Inflammatory macrophage treated with lipopolysaccharide for 4 hours (primary cell): ENCODE results near the gene PRKN.
"Not testable (repeated sequence)": the region's sequence is repeated elsewhere in the genome, so short reads cannot be mapped to it uniquely, and the experiment has no call there.

Experiments
- DNase-seq: peaks from one replicate; pipeline ENCODE4 v3.0.0-alpha.2; 2020

Gene PRKN

DNA sequence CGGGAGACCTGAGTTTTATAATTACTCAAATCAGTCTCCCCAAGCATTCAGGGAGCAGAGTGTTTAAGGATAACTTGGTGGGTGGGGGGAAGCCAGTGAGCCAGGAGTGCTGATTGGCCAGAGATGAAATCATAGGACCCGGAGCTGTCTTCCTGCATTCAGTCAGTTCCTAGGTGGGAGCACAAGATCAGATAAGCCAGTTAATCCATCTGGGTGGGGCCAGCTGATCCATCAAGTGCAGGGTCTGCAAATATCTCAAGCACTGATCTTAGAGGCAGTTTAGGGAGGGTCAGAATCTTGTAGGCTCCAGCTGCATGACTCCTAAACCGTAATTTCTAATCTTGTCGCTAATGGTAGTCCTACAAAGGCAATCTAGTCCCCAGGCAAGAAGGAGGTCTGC lies 196.2 kb downstream of the PRKN start:
- DNase-seq = not testable (repeated sequence)

- DNase-seq = no peak
These were observed 199.0 kb downstream of the PRKN start for GRCh38 chr6:162528538-162528937.

GRCh38 chr6:162526960-162527359 lies 200.6 kb downstream of the PRKN start:
- DNase-seq = no peak

GRCh38 chr6:162525181-162525580 lies 202.4 kb downstream of the PRKN start:
- no peak for DNase-seq

- no peak for DNase-seq
These were observed 214.8 kb downstream of the PRKN start for GRCh38 chr6:162512744-162513143.

GRCh38 chr6:162497389-162497788 lies 230.2 kb downstream of the PRKN start:
- DNase-seq = no peak

DNA sequence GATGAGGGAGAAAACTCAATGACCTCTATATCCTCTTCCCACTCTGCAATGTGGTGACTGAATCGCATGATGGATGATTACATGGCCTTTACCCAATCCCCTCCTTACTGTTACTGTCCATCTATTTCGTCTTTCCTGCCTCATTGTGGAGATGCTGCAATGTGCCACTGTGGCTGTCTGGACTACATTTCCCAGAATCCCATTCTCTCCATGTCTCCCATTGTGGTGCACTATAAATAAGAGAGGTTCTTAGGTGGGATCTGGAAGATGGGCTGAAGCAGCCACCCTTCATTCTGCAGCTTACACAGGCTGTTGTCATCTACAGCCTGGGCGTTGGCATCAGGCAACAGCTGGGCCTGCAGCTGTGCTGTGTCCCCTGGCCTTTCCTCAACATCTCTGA lies 233.6 kb downstream of the PRKN start:
- DNase-seq = peak; percentile 9

DNA sequence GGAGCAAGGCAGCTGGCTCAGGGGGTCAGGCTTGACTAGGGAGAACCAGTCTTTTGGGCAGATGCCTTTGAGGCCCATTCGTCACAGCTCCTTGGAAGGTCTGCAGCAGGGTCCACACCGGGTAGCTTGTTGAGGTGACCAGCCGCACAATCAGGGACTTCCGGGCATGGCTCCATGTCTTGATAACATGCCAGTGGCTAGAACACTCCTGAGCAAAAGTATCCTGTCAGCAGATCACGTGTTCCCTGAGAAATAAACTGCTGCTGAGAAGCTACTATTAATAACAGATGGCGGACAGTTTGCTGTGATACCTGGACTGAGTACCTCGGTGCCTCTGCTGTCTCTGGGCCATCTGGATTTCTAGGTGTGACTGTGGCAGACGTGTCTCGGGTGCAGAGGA lies 235.9 kb downstream of the PRKN start:
- DNase-seq = no peak

DNA sequence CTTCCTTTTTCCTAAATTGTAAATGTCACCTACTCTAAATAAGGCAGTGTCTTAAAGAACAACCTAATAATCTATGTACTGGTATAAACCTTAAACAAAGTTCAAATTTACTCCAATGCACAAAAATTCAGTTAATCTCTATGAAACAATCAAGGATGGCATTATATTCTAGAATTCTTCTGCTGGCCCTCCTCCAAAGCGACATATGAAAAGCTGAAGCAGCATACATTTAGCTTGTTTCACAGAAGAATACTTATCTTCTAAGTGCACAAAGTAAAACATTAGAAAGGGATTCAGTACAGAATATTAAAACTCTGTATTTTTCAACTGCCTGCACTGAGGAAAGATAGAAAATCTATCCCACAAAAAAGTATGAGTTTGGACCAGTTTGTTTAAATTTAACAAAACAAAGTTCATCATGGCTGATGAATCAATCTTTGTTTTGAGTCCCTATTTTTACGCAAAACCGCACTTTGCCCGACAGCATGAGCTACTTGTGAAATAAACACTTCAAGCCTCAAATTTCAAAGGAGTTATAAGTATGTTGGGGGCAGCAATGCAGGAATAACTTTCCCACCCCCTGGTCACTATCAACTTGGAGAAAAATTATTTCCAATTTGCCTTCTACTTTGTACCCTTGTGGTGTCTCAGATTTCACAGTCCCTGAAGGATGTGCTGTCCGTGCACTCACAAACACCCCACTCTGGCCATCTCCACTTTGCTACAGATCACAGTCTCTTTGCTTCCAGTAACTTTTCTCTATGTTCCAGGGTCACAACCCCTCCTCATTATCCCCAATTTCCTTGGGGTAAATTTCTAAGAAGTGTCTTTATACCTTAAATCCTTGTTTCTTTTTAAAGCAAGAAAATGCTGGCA lies 238.2 kb downstream of the PRKN start:
- no peak for DNase-seq

GRCh38 chr6:162488444-162488843 lies 239.1 kb downstream of the PRKN start:
- no peak for DNase-seq

DNA sequence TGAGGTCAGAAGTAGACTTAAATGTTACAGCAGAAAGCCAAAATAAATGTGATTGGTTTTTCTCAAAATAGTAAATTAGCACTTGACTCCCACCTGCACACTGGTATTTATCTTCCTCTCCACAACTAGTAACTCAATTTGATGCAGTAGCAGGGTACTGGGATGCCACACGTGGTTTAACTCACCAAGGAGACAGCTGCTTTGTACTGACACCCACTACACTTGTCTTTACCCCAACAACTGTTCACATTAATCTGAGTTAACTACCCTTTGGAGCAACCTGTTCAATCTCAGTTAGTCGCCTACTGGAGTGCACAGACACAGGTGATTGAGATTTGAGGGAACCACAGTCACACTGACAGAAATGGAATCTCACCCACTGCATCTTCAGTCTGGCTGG lies 242.1 kb downstream of the PRKN start:
- DNase-seq = no peak

DNA sequence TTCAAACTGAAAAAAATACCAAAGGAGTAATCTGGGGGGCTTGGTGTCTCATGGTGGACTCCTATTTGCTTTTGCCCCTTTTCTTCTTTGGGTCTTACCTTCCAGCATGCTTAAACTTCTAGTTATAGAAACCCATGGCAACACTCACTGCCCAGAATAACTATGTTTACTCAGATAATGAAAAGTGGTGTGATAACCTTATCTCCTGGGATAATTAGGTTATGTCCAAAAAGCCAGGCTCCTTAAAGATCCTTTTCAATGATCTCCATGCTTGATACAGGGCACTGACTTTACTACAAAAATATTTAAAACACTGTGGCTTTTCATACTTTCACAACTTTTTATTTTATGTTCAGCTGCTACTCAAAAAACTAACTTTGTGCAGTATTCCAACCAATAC lies 245.6 kb downstream of the PRKN start:
- DNase-seq = no peak

DNA sequence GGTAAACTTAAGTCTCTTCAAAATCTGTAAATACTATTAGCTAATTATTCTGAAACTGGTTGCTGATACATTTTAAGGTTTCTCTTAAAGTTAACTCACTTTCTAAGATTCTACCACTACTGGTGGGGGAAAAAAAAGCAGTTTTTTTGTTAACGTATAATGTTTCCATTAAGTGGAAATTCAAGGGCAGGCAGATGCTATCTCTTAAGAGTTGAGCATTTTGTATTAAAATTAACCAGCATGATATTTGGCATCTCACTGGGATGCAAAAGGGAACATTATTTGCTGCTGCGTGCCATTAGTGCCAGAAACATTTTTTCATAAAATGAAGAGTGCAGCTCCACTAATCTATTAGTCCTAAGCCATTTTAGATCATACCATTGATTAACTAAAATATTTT lies 246.2 kb downstream of the PRKN start:
- no peak for DNase-seq

DNA sequence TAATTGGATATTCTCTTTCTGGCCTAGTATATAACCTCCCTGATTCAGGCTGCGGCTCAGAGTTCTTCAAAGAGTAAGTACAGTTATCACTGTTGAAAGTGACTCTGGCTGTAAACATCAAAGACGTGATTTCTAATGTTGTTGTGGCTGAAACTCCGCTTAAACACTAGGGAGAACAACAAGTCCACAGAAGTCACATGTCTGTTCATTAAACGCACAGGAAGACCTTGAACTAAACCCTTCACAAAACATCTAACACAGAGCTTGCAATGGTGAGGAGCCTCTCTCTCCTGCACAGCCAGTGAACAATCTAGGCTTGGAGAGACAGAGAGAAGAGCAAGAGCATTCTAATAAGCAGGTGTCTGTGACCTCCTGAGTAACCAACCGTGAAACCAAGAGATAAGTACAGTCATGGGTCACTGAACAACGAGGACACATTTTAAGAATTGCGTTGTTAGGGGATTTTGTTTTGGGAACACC lies 249.3 kb downstream of the PRKN start:
- no peak for DNase-seq

DNA sequence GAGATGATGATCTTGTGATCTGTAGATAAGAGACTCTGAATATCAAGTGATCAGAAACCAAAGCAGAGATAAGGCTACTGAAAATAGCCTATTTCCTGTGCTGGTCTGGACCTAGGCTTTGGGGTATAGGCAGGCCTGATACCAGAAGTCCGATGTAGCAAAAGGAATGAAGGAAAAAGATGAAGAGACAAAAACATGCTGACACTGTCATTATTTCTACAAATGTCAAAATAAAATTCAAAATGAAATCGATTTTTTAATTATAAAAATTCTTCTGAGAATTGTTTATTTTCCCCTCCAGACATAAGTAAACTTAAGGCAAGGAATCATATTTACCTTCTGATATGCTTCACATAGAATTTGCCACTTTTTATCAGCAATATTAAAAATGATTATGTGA lies 252.8 kb downstream of the PRKN start:
- no peak for DNase-seq

DNA sequence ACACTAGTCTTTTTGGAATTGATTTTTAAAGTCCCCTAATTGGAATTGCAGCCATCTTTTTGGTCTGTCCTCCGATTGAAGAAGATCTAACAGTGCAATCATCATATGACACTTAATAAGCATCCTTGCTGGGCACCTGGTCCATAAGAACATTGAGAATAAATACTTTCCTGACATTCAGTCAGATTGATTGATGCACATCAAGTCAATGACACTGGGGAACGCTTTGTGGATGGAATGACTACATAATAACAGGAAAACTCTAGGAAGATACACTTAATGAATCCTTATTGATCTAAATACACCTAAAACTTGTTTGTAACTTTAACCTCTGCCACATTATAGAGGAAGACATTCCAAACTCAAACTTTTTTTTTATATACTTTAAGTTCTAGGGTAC lies 255.7 kb downstream of the PRKN start:
- DNase-seq = no peak

GRCh38 chr6:162468326-162468725 lies 259.2 kb downstream of the PRKN start:
- no peak for DNase-seq

- no peak for DNase-seq
These were observed 259.9 kb downstream of the PRKN start for GRCh38 chr6:162467679-162468078.

DNA sequence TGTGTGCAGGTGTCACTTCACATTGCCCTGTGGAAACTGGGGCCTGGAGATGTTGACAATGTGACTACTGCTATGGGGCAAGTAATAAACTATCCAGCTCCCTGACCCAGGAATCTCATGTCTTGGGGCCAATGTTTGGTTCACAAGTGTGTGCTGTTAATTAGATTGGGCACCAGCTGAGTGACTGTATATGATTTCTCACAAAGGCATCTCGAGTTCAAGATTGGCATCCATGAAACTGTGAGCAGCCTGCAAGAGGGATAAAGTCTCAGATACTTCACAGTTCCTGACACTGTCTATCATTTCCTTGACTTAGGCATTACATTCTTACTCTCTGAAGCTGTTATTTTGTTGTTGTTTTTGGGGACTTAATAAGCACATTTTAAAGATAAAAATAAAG lies 264.0 kb downstream of the PRKN start:
- no peak for DNase-seq

DNA sequence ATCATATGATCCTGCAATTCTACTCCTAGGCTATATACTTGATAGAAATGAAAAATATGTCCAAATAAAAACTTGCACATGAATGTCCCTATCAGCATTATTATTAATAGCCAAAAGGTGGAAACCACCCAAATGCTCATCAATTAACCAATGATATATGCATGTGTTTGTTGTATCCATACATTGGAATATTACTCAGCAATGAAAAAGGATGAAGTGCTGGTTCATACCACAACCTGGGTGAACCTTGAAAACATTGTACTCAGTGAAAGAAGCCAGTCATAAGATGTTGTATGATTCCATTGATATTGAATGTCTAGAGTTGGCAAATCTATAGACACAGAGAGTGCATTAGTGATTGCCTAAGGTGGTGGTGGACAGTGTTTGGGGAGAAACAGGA lies 267.6 kb downstream of the PRKN start:
- no peak for DNase-seq

GRCh38 chr6:162450358-162450757 lies 277.2 kb downstream of the PRKN start:
- no peak for DNase-seq

GRCh38 chr6:162448294-162448693 lies 279.3 kb downstream of the PRKN start:
- no peak for DNase-seq

- DNase-seq = no peak
These were observed 284.5 kb downstream of the PRKN start for GRCh38 chr6:162443101-162443500.

DNA sequence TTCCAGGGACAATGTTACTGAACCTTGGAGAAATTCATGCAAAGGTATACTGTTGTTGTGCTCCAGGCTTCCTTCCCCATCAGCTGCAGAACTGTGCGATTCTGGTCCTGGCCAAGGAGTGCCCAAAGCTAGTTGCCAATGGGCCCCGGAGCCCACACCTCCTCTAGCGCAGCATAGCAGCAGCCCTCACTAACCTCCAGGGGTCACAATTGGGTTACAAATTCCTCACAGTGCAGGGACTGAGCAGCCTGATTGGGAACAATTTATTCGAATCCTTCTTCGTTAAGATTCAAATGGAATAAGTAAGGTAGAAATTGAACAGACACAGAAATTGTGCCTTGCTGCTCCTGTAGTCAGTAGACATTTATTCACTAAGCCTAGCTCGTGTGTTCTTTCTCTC lies 284.9 kb downstream of the PRKN start:
- DNase-seq = no peak

DNA sequence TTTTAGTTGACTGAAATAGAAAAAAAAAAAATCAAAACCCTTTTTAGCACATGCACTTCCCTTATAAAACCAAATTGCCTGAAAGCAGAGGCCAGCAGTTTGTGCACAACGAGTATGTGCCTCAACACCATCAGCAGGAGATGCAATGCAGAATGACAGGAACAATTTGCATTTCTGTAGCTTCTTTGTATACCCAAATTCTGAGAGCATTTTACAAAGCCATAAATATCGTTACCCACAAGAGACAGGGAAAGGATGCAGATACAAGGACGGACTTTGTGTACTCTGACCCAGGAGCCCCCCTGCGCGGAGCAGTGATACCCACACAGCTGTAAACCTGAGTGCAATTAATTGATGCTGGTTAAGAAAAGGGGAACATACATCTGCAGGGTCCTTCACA lies 285.6 kb downstream of the PRKN start:
- DNase-seq = no peak
